Muscle layer of colon (tissue), 2 donors: ENCODE results near the gene RAB6A.

ENCODE experiments used
- H3K27ac ChIP-seq: one replicate; pipeline ENCODE4 v1.7.0; 2013; ENCODE audit warnings: low read depth, mild to moderate bottlenecking, low read length, moderate library complexity
- H3K27me3 ChIP-seq, 2 donors: one replicate each; pipeline ENCODE4 v1.7.0; 2013; ENCODE audit warnings: low read length in 2 of 2, mild to moderate bottlenecking in 2 of 2; ENCODE audit not compliant: insufficient read depth in 2 of 2, control insufficient read depth in 1 of 2
- H3K36me3 ChIP-seq: one replicate; pipeline ENCODE4 v1.7.0; 2013; ENCODE audit warnings: mild to moderate bottlenecking, low read length; ENCODE audit not compliant: insufficient read depth
- H3K4me1 ChIP-seq: one replicate; pipeline ENCODE4 v1.7.0; 2013; ENCODE audit warnings: mild to moderate bottlenecking, low read length; ENCODE audit not compliant: insufficient read depth
- H3K4me3 ChIP-seq, 2 donors: one replicate each; pipeline ENCODE4 v1.7.0; 2013; ENCODE audit warnings: low read length in 2 of 2, low read depth in 1 of 2, mild to moderate bottlenecking in 1 of 2, moderate library complexity in 1 of 2
- H3K9ac ChIP-seq: one replicate; pipeline ENCODE4 v1.7.0; 2013; ENCODE audit warnings: low read length
- H3K9me3 ChIP-seq: one replicate; pipeline ENCODE4 v1.7.0; 2013; ENCODE audit warnings: mild to moderate bottlenecking, low read length
- donor health status: abdominal sarcoma.
- donor health status: Adenocarcinoma of cecum.

RAB6A gene

GRCh38 chr11:73760679-73761402, at the start of gene RAB6A:
RAB6A (minus strand) TSS chr11:73761074; CDS start chr11:73760635, 439 bp downstream.
- Histone ChIP-seq H3K27ac (peak within 1 kb of the TSS; percentile 95), H3K9me3 (no peaks in the 10 kb centered on the region), H3K4me3 (peak within 1 kb of the TSS; percentile 76 to 88), H3K9ac (peak within 1 kb of the TSS; percentile 62), H3K27me3 (no peaks in the 10 kb centered on the region), H3K36me3 (no peaks in the 10 kb centered on the region), H3K4me1 (peaks cover 21% of the 10 kb centered on the region)

- Histone ChIP-seq H3K4me1 (no peaks in the 10 kb centered on the region), H3K36me3 (peaks cover 6% of the 10 kb centered on the region), H3K9me3 (no peaks in the 10 kb centered on the region), H3K27me3 (no peaks in the 10 kb centered on the region), H3K9ac (no peak overlapping the region), H3K4me3 (no peak overlapping the region), H3K27ac (no peak overlapping the region)
Observed at GRCh38 chr11:73810637-73811036, 49.8 kb upstream of the RAB6A start.

- Histone ChIP-seq H3K4me1 (no peaks in the 10 kb centered on the region), H3K27ac (no peak overlapping the region), H3K9me3 (no peaks in the 10 kb centered on the region), H3K9ac (no peak overlapping the region), H3K4me3 (no peak overlapping the region), H3K27me3 (no peaks in the 10 kb centered on the region), H3K36me3 (peaks cover 6% of the 10 kb centered on the region)
Observed at GRCh38 chr11:73808052-73808451, 47.2 kb upstream of the RAB6A start.

- Histone ChIP-seq H3K27ac (no peak overlapping the region), H3K9me3 (no peaks in the 10 kb centered on the region), H3K4me1 (no peaks in the 10 kb centered on the region), H3K9ac (no peak overlapping the region), H3K4me3 (no peak overlapping the region), H3K27me3 (no peaks in the 10 kb centered on the region), H3K36me3 (peaks cover 6% of the 10 kb centered on the region)
Observed at GRCh38 chr11:73804712-73805111, 43.8 kb upstream of the RAB6A start.

- no peak overlapping the region for H3K4me3 ChIP-seq
- no peaks in the 10 kb centered on the region for H3K9me3 ChIP-seq
- no peaks in the 10 kb centered on the region for H3K27me3 ChIP-seq
Observed at GRCh38 chr11:73801136-73801535, 40.3 kb upstream of the RAB6A start.

GRCh38 chr11:73800276-73800806, 39.5 kb upstream of the RAB6A start:
- Histone ChIP-seq H3K4me1 (no peaks in the 10 kb centered on the region), H3K27me3 (no peaks in the 10 kb centered on the region), H3K9me3 (no peaks in the 10 kb centered on the region), H3K9ac (no peak overlapping the region), H3K36me3 (peaks cover 4% of the 10 kb centered on the region), H3K4me3 (no peak overlapping the region), H3K27ac (no peak overlapping the region)

More at GRCh38 chr11:73801136-73801535, 40.3 kb upstream of the RAB6A start:
- no peak overlapping the region for H3K9ac ChIP-seq
- no peaks in the 10 kb centered on the region for H3K4me1 ChIP-seq
- peaks cover 4% of the 10 kb centered on the region for H3K36me3 ChIP-seq
- H3K27ac ChIP-seq: no peak overlapping the region

GRCh38 chr11:73797457-73797856, 36.6 kb upstream of the RAB6A start:
- no peak overlapping the region for H3K27ac ChIP-seq
- H3K4me1 ChIP-seq: no peaks in the 10 kb centered on the region
- H3K9me3 ChIP-seq: no peaks in the 10 kb centered on the region
- H3K36me3 ChIP-seq: peaks cover 4% of the 10 kb centered on the region
- no peak overlapping the region for H3K4me3 ChIP-seq
- H3K27me3 ChIP-seq: no peaks in the 10 kb centered on the region
- no peak overlapping the region for H3K9ac ChIP-seq

GRCh38 chr11:73795925-73796632, 35.2 kb upstream of the RAB6A start:
- no peak overlapping the region for H3K9ac ChIP-seq
- H3K9me3 ChIP-seq: no peaks in the 10 kb centered on the region
- H3K4me3 ChIP-seq: no peak overlapping the region
- H3K27me3 ChIP-seq: no peaks in the 10 kb centered on the region
- no peak overlapping the region for H3K27ac ChIP-seq
- peaks cover 4% of the 10 kb centered on the region for H3K36me3 ChIP-seq
- no peaks in the 10 kb centered on the region for H3K4me1 ChIP-seq

- Histone ChIP-seq H3K27ac (no peak overlapping the region), H3K4me3 (no peak overlapping the region), H3K9ac (no peak overlapping the region), H3K9me3 (no peaks in the 10 kb centered on the region), H3K4me1 (peaks cover 6% of the 10 kb centered on the region), H3K36me3 (peaks cover 4% of the 10 kb centered on the region), H3K27me3 (no peaks in the 10 kb centered on the region)
Observed at GRCh38 chr11:73792584-73792983, 31.7 kb upstream of the RAB6A start.

- H3K4me3 ChIP-seq: no peak overlapping the region
- H3K9me3 ChIP-seq: no peaks in the 10 kb centered on the region
- no peak overlapping the region for H3K9ac ChIP-seq
- H3K27ac ChIP-seq: peak overlapping the region; percentile 19
- H3K4me1 ChIP-seq: peaks cover 12% of the 10 kb centered on the region
- no peaks in the 10 kb centered on the region for H3K27me3 ChIP-seq
- H3K36me3 ChIP-seq: no peaks in the 10 kb centered on the region
Observed at GRCh38 chr11:73789279-73789670, 28.4 kb upstream of the RAB6A start.

- Histone ChIP-seq H3K36me3 (no peaks in the 10 kb centered on the region), H3K27ac (peak within 1 kb of the TSS; percentile 91), H3K27me3 (no peaks in the 10 kb centered on the region), H3K4me3 (peak within 1 kb of the TSS; percentile 79 to 88), H3K9me3 (no peaks in the 10 kb centered on the region), H3K4me1 (peaks cover 12% of the 10 kb centered on the region), H3K9ac (peak within 1 kb of the TSS; percentile 66)
Observed at GRCh38 chr11:73787643-73788558, 27.0 kb upstream of the RAB6A start, which contains the start of gene MRPL48. MRPL48 (plus strand) TSS chr11:73787874; CDS start chr11:73787972, 98 bp downstream.
